Psoas muscle (tissue), 8 donors: ENCODE results near the gene SP1. TPM values are rescaled to one million over a fixed set of nuclear protein-coding genes. Genes with fewer than 3 reads are reported as not detected.
A peak's percentile ranks its signal among the peaks of the same experiment; 100 is the strongest.
"Not testable (repeated sequence)": the region's sequence is repeated elsewhere in the genome, so short reads cannot be mapped to it uniquely, and the experiment has no call there.

Source experiments
- ATAC-seq, 4 donors: fragments of 200-7000 bp; cut with Tn5 transposase; one replicate each; pipeline ENCODE4 v1.9.1; 2020; ENCODE audit warnings: moderate library complexity in 3 of 4, mild to moderate bottlenecking in 2 of 4
- DNase-seq, 2 donors: peaks; one replicate each; pipeline ENCODE4 v3.0.0-alpha.2; 2020
- H3K27ac ChIP-seq: fragments of 200-600 bp; one replicate; pipeline ENCODE4 v1.8.0; 2022
- H3K27me3 ChIP-seq, 3 donors: fragments of 200-600 bp in 1 of 3; one replicate each; pipeline versions ENCODE4 v1.6.1 to v1.8.0; 2013 to 2022; ENCODE audit warnings: low read length in 2 of 3, mild to moderate bottlenecking in 2 of 3, moderate library complexity in 1 of 3; ENCODE audit not compliant: insufficient read depth in 3 of 3
- H3K36me3 ChIP-seq, 2 donors: fragments of 200-600 bp in 1 of 2; one replicate each; pipeline versions ENCODE4 v1.6.1 to v1.8.0; 2013 to 2022; ENCODE audit warnings: low read depth in 1 of 2, mild to moderate bottlenecking in 1 of 2, moderate library complexity in 1 of 2; ENCODE audit not compliant: insufficient read depth in 1 of 2
- H3K4me1 ChIP-seq: fragments of 200-600 bp; one replicate; pipeline ENCODE4 v1.8.0; 2022
- H3K4me3 ChIP-seq: fragments of 200-600 bp; one replicate; pipeline ENCODE4 v1.8.0; 2022; ENCODE audit warnings: mild to moderate bottlenecking
- H3K9me3 ChIP-seq: fragments of 200-600 bp; one replicate; pipeline ENCODE4 v1.8.0; 2022
- WGBS, 3 donors: extraction: QIAGEN DNeasy Blood & Tissue Kit; methylation state at CpG; one replicate each; pipeline versions ENCODE4 v1.1.6 to v1.1.7; 2013; 5-methylcytosine and 5-hydroxymethylcytosine counted together
- intact Hi-C, 2 donors: fragments of 100-400 bp; cut with DNase I; formaldehyde crosslinking; loops; one replicate each; pipeline versions ENCODE4 v1.11.0 to v1.14.2; 2022
- polyA plus RNA-seq, 3 donors: library from polyadenylated mRNA; stranded (reverse); fragments of 200-250 nt; gene quantifications; one replicate each; pipeline ENCODE4 v1.2.3, GENCODE V29; 2013
- total RNA-seq, 4 donors: library from RNA; stranded (reverse); fragmentation: NEBNext Ultra II Directional in 2 of 4; extraction: Animal tissue kit (Norgen Biotek cat#: 25700) in 2 of 4; gene quantifications; one replicate each; pipeline versions ENCODE4 v1.2.1 to v1.2.4, GENCODE V29; 2021 to 2023
- TF ChIP-seq, protein P1 (sequence below): fragments of 200-600 bp; IDR thresholded peaks from one replicate; pipeline ENCODE4 v1.8.0; 2022; ENCODE audit warnings: antibody characterized with exemption
- donor health status: healthy with polysubstance abuse.
- donor health status: DM: no; HTN: no; CAD: no; lungs with moderate emphysema.
- donor health status: Bipolar disorder and iron deficiency.
- donor health status: healthy.
- donor health status: DM: yes; HTN: yes; CAD: no.
- donor health status: DM: no; HTN: no; CAD: no.
- donor health status: DM: no; HTN: no; CAD: no.
- donor health status: DM: yes; HTN: yes; CAD: no.

The SP1 gene
- total and polyA plus RNA-seq, 7 donors = 10.2 to 48.0 (median 39.0) TPM

DNA sequence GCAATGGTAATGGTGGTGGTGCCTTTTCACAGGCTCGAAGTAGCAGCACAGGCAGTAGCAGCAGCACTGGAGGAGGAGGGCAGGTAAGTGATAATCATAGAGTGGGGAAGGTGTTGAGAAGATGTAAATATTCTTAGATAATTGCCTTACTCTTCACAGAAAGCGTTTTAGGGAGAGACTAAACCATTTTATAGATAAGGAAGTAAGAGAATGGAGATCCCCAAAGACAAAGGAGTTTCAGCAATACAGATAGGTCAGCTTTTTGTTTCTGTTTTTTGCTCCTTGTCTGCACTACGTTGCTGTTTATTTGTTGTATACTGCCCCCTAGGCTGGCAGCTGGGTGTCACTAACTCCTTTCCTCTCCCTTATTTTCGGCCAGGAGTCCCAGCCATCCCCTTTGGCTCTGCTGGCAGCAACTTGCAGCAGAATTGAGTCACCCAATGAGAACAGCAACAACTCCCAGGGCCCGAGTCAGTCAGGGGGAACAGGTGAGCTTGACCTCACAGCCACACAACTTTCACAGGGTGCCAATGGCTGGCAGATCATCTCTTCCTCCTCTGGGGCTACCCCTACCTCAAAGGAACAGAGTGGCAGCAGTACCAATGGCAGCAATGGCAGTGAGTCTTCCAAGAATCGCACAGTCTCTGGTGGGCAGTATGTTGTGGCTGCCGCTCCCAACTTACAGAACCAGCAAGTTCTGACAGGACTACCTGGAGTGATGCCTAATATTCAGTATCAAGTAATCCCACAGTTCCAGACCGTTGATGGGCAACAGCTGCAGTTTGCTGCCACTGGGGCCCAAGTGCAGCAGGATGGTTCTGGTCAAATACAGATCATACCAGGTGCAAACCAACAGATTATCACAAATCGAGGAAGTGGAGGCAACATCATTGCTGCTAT is 2.0 kb downstream of the SP1 start:
- Histone ChIP-seq H3K4me1 (peaks cover 57% of the 10 kb centered on the region), H3K27ac (peak overlapping the region; percentile 97), H3K9me3 (no peaks in the 10 kb centered on the region), H3K4me3 (peak overlapping the region; percentile 72), H3K36me3 (peaks cover 7 to 57% of the 10 kb centered on the region in 2 donors), H3K27me3 (no peaks in the 10 kb centered on the region)
- intact Hi-C loops = no loop called here
- TF ChIP-seq, protein P1, sequence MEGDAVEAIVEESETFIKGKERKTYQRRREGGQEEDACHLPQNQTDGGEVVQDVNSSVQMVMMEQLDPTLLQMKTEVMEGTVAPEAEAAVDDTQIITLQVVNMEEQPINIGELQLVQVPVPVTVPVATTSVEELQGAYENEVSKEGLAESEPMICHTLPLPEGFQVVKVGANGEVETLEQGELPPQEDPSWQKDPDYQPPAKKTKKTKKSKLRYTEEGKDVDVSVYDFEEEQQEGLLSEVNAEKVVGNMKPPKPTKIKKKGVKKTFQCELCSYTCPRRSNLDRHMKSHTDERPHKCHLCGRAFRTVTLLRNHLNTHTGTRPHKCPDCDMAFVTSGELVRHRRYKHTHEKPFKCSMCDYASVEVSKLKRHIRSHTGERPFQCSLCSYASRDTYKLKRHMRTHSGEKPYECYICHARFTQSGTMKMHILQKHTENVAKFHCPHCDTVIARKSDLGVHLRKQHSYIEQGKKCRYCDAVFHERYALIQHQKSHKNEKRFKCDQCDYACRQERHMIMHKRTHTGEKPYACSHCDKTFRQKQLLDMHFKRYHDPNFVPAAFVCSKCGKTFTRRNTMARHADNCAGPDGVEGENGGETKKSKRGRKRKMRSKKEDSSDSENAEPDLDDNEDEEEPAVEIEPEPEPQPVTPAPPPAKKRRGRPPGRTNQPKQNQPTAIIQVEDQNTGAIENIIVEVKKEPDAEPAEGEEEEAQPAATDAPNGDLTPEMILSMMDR = peak; percentile 55
- 31 to 41% (median 32%) methylated on average over 9 of the region's 9 CpGs for WGBS, 3 donors
- peak; percentile 6 to 44 (median 32) for ATAC-seq
- DNase-seq = peak; percentile 70 to 87

DNA sequence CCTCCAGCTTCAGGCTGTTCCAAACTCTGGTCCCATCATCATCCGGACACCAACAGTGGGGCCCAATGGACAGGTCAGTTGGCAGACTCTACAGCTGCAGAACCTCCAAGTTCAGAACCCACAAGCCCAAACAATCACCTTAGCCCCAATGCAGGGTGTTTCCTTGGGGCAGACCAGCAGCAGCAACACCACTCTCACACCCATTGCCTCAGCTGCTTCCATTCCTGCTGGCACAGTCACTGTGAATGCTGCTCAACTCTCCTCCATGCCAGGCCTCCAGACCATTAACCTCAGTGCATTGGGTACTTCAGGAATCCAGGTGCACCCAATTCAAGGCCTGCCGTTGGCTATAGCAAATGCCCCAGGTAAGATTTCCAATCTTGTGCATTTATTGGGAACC is 3.3 kb downstream of the SP1 start:
- Histone ChIP-seq H3K36me3 (peaks cover 7 to 70% of the 10 kb centered on the region in 2 donors), H3K9me3 (no peaks in the 10 kb centered on the region), H3K4me3 (peak overlapping the region; percentile 72), H3K27ac (peak overlapping the region; percentile 97), H3K4me1 (peaks cover 70% of the 10 kb centered on the region), H3K27me3 (no peaks in the 10 kb centered on the region)
- TF ChIP-seq, protein P1 = no peak
- WGBS, 3 donors = 61 to 73% (median 69%) methylated on average over 2 of the region's 2 CpGs
- ATAC-seq = no peak
- no peak for DNase-seq
- intact Hi-C loops = no loop called here

DNA sequence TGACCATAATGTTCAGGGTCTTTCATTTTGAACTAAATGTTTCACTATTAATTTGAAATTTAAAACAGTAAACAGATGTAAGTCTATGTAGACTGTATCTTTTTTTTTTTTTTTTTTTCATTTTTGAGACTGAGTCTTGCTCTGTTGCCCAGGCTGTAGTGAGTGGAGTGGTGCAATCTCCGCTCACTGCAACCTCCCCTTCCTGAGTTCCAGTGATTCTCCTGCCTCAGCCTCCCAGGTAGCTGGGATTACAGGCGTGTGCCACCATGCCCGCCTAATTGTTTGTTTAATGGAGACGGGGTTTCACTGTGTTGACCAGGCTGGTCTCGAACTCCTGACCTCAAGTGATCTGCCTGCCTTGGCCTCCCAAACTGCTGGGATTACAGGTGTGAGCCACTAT is 6.4 kb downstream of the SP1 start:
- WGBS, 3 donors = 95 to 99% (median 95%) methylated on average over 5 of the region's 5 CpGs
- intact Hi-C loops, ATAC-seq, DNase-seq, H3K27me3 ChIP-seq, H3K9me3 ChIP-seq: not testable (repeated sequence)
- H3K27ac ChIP-seq = peak overlapping the region; percentile 36
- H3K4me3 ChIP-seq = peak overlapping the region; percentile 72
- peaks cover 7 to 69% of the 10 kb centered on the region in 2 donors for H3K36me3 ChIP-seq
- peaks cover 89% of the 10 kb centered on the region for H3K4me1 ChIP-seq

DNA sequence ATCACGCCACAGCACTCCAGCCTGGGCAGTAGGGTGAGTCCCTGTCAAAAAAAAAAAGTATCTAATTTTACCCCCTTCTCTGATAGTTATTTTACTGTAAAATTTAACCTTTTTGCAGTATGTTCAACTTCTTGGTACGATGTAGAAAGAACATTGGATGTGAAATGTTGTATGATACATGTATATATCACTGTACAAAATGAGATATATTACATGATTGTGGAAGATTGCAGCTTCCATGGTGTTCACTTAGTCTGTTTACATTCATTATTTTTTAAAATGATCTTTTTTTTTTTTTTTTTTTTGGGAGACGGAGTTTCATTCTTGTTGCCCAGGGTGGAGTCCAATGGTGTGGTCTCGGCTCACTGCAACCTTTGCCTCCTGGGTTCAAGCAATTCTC is 9.0 kb downstream of the SP1 start:
- Histone ChIP-seq H3K36me3 (peaks cover 0 to 49% of the 10 kb centered on the region in 2 donors), H3K4me3 (peak overlapping the region; percentile 72), H3K27me3 (no peaks in the 10 kb centered on the region), H3K27ac (peak overlapping the region; percentile 79), H3K9me3 (no peaks in the 10 kb centered on the region), H3K4me1 (peaks cover 70% of the 10 kb centered on the region)
- TF ChIP-seq, protein P1 = no peak
- 95 to 99% (median 98%) methylated on average over 4 of the region's 4 CpGs for WGBS, 3 donors
- no peak for DNase-seq
- ATAC-seq = no peak
- intact Hi-C loops = no loop called here

DNA sequence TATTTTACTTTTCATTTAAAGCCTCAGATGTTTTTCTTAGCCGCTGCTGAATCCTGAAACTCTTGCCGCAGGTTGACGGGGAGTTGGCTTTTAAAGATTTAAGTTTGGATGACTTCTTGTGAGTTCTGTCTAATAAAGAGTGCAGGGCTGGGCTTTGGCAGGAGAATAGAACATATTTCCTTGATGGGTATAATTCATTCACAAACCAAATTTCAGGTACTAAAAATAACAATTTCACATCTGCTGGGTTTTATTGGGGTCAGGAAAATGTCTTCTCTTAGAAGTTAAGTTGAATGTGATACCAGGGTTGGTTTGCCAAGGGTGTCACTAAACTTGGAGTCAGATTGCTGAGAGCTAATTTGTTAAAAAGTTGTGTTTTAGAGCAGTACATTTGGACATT is 9.7 kb downstream of the SP1 start:
- Histone ChIP-seq H3K4me1 (peaks cover 62% of the 10 kb centered on the region), H3K4me3 (peak overlapping the region; percentile 72), H3K27me3 (no peaks in the 10 kb centered on the region), H3K9me3 (no peaks in the 10 kb centered on the region), H3K36me3 (peaks cover 0 to 44% of the 10 kb centered on the region in 2 donors), H3K27ac (peak overlapping the region; percentile 79)
- no peak for ATAC-seq
- intact Hi-C loops = no loop called here
- WGBS, 3 donors = 61 to 82% (median 75%) methylated on average over 3 of the region's 3 CpGs
- no peak for DNase-seq
- TF ChIP-seq, protein P1 = no peak
